GM12865 (cell line): ENCODE results near the gene TGFB2.

Experiments
- DNase-seq: peaks from one replicate; pipeline ENCODE4 v3.0.0; 2010; ENCODE audit warnings: low read depth
- H3K4me3 ChIP-seq: 2 replicates; pipeline ENCODE4 v1.5.1; 2011; ENCODE audit warnings: mild to moderate bottlenecking, low read depth, low read length, control low read depth
- TF ChIP-seq, protein P1 (sequence below): IDR thresholded peaks from 2 replicates; pipeline ENCODE4 v1.5.1; 2011; ENCODE audit warnings: low read length, control low read depth, low read depth, inconsistent platforms; ENCODE audit not compliant: insufficient read depth; ENCODE audit errors: missing control alignments

TGFB2 gene

DNA sequence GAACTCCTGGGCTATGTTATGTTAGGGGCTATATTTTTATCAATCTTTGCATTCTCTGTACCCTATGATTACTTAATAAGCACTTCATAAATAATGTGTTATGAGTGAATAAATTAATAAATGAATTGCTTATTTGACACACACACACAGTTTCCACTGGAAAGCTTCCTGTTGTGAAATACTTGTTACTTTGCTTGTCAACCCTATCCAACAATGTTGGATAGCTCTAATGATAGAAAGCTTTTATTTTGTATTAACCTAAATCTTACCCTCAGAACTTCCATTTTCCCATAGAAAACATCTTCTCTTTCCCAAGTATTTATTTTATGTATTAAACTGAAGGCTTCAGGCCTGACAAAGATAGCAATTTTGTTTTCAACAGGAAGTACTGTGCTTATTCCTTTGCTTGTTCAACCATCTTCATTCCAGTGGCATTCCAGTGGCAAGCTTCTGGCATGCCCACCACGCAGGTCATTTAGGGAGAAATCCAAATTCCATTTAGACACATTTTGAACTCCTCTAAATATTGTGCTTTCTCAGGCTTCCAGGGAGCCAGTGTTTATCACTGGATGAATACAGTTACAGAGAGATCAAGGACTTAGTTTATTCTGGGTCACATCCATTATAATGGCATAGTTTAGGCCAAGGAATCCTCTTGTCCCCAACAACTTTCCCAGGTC is 134.4 kb downstream of the TGFB2 start:
- no peak overlapping the region for H3K4me3 ChIP-seq
- TF ChIP-seq, protein P1, sequence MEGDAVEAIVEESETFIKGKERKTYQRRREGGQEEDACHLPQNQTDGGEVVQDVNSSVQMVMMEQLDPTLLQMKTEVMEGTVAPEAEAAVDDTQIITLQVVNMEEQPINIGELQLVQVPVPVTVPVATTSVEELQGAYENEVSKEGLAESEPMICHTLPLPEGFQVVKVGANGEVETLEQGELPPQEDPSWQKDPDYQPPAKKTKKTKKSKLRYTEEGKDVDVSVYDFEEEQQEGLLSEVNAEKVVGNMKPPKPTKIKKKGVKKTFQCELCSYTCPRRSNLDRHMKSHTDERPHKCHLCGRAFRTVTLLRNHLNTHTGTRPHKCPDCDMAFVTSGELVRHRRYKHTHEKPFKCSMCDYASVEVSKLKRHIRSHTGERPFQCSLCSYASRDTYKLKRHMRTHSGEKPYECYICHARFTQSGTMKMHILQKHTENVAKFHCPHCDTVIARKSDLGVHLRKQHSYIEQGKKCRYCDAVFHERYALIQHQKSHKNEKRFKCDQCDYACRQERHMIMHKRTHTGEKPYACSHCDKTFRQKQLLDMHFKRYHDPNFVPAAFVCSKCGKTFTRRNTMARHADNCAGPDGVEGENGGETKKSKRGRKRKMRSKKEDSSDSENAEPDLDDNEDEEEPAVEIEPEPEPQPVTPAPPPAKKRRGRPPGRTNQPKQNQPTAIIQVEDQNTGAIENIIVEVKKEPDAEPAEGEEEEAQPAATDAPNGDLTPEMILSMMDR = no peak
- DNase-seq = no peak

DNA sequence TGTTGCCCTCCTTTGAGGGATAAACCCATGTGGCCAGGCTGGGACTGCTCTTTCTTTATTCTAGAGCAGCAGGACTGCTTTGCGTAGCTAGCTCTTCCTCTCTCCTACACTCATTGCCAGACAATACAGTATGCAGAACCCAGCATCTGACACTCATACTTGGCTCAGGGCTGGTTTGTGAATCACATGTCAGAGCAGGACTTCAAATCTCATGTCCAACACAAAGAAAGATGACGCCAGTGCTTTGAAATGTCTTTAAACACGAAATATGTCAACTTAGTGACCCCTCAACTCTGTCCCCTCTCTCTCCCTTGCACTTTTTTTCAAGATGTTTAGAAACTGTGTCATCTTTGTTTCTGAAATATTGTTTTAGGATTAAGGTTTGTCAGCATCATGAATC is 135.0 kb downstream of the TGFB2 start:
- no peak for DNase-seq
- H3K4me3 ChIP-seq = no peak overlapping the region
- TF ChIP-seq, protein P1 = no peak

DNA sequence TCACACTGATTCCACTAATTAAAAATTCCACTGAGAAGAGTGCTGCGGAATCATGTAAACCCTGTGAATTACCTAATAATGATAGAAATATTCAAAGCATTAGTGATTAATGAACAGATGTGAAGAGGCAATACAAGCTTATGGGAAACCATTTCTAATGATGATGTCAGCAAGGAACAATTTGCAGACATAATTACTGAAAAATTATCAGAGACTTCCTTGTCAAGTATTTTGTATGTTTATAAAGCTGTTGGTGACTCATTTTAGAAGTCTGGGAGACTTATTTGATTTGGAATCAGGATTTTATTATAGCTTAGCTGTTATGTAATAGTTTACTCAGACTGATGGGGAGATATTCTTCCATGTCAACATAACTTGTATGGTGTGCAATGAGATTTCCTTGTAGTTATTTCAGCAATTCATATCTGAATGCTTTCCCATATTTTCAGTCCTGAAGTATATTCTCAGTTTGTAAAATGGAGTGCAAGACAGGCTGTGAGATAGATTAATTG is 135.5 kb downstream of the TGFB2 start:
- H3K4me3 ChIP-seq = no peak overlapping the region
- DNase-seq = no peak
- TF ChIP-seq, protein P1 = no peak

DNA sequence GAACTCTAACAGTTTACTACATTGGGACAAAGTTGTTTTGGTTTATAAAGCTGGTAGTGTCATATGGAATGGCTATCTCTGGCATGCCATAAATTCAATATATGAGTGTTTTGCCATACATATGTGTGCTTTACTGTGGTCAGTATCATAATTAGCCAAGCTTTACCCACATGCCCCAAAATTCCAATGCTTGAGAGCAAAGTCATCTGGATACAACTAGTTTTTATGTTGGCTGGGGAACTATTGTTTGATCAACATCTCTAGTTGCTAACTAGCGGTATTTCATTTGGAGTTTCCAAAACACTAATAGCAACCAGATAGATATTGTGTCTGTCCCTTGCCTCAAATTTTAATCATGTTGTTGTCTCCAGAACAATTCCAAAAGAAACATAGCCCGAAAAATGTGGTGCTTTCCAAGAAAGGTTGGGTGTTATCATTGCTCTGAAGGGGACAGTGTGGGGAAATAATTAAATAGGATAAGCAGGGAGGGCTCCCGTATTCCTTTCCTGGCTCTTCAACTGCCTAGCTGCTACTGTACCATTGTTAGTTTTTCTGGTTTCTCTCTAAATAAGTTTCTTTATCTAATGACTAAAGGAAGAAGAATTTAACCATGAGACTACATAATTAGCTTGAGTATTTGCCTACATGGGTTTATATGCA is 136.1 kb downstream of the TGFB2 start:
- TF ChIP-seq, protein P1 = no peak

DNA sequence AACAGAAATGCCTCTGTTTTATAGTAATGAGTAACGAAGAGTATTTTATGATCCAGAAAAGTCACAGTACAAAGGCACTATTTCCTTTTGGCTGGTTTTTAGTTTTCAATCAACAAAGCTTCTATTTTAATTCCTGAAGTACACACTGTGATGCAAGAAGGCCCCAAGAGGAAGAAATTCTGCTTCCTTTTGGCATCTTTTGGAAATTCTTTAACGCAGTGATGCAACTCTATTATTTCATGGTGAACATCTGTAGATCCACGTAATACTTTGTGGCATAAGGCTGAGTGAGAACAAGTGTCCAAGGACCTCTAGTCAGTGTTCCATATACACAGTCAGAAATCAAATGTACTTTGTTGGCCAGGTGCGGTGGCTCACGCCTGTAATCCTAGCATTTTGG is 137.5 kb downstream of the TGFB2 start:
- no peak for DNase-seq
- no peak overlapping the region for H3K4me3 ChIP-seq
- TF ChIP-seq, protein P1 = no peak

More for the DNA sequence above, 136.1 kb downstream of the TGFB2 start:
- DNase-seq = no peak
- H3K4me3 ChIP-seq = no peak overlapping the region

DNA sequence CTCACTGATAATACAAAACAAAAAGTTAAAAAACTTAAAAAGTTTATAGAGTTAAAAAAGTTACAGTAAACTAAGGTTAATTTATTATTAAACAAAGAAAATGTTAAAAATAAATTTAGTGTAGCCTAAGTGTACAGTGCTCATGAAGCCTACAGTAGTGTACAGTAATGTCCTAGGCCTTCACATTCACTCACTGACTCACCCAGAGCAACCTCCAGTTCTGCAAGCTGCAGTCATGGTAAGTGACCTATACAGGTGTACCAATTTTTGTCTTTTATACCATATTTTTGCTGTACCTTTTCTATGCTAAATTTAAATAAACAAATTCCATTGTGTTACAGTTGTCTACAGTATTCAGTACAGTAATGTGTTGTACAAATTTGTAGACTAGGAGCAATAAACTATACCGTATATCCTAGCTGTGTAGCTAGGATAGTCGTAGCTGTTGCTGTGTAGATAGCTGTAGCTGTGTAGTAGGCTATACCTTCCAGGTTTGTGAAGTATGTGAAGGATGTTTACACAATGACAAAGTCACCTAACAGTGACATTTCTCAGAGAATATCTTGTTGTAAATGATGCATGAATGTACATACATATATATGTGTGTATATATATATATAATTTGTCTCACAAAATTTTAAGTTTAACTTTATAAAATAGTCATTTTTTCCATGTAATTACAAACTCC is 140.2 kb downstream of the TGFB2 start:
- DNase-seq = no peak

More for the DNA sequence above, 140.2 kb downstream of the TGFB2 start:
- H3K4me3 ChIP-seq = no peak overlapping the region
- TF ChIP-seq, protein P1 = no peak
